ENCODE measurements around the gene CADPS2. TPM values are rescaled to one million over a fixed set of nuclear protein-coding genes. Genes with fewer than 3 reads are reported as not detected.

The CADPS2 gene
- total and polyA plus RNA-seq, 12 donors, result 14.6 to 103 (median 39.4) TPM

- DNase-seq, result no peak
- H3K27ac ChIP-seq, result no peak overlapping the region
- 83 to 95% (median 91%) methylated on average over 2 of the region's 2 CpGs for WGBS, 4 donors
- no peaks in the 10 kb centered on the region for H3K4me1 ChIP-seq (replicated peaks in 1 of 2)
- H3K9me3 ChIP-seq (replicated peaks in 1 of 3), result no peaks in the 10 kb centered on the region
- intact Hi-C loops (cut with DNase I), result no loop called here
- TF ChIP-seq POLR2A (IDR thresholded peaks at IDR 0.05) (no peak), CTCF (IDR thresholded peaks at IDR 0.05) (no peak)
- no peaks in the 10 kb centered on the region for H3K36me3 ChIP-seq (replicated peaks in 1 of 2)
- no peaks in the 10 kb centered on the region for H3K27me3 ChIP-seq
- no peak overlapping the region for H3K4me3 ChIP-seq
These were observed 227.4 kb downstream of the CADPS2 start for GRCh38 chr7:122658856-122659255.

DNA sequence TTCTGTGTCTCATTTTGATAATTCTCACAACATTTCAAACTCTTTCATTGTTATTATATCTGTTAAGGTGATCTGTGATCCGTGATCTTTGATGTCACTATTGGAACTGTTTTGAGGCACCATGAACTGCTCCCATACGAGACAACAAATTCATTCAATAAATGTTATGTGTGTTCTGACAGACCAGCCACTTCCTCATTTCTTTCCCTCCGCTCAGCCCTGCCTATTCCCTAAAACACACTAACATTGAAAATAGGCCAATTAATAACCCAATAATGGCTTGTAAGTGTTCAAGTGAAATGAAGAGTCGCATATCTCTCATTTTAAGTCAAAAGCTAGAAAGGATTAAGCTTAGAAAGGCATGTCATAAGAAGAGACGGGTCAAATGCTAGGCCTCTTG, 232.6 kb downstream of the CADPS2 start:
- Histone ChIP-seq H3K27ac (no peak overlapping the region), H3K27me3 (no peaks in the 10 kb centered on the region), H3K4me3 (no peak overlapping the region), H3K36me3 (replicated peaks in 1 of 2) (no peaks in the 10 kb centered on the region), H3K9me3 (replicated peaks in 1 of 3) (no peaks in the 10 kb centered on the region), H3K4me1 (replicated peaks in 1 of 2) (no peaks in the 10 kb centered on the region)
- DNase-seq, result no peak
- TF ChIP-seq CTCF (IDR thresholded peaks at IDR 0.05) (no peak), POLR2A (IDR thresholded peaks at IDR 0.05) (no peak)
- WGBS, 4 donors, result 90 to 94% (median 92%) methylated on average over 5 of the region's 5 CpGs
- intact Hi-C loops (cut with DNase I), result no loop called here

DNA sequence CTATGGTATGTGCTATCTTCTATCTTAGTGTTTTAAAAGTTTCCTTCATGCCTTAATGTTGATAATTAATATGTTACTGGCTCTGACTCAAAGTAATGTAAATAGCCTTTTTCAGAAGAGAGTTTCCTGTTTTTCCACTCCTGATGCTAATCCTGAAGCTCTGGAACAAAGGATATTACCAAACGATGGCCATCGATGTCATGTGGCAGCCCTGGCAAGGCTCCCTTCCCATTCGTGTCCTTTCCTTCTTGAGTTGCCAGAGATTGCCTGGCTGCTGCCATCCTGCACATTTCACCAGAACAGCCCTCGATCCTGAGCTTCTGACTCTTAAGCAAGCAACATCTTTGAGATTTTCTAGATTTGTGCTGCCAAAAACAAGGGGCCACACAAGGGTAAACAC, 233.4 kb downstream of the CADPS2 start:
- Histone ChIP-seq H3K36me3 (replicated peaks in 1 of 2) (no peaks in the 10 kb centered on the region), H3K9me3 (replicated peaks in 1 of 3) (no peaks in the 10 kb centered on the region), H3K27me3 (no peaks in the 10 kb centered on the region), H3K27ac (no peak overlapping the region), H3K4me3 (no peak overlapping the region), H3K4me1 (replicated peaks in 1 of 2) (no peaks in the 10 kb centered on the region)
- intact Hi-C loops (cut with DNase I), result no loop called here
- TF ChIP-seq CTCF (IDR thresholded peaks at IDR 0.05) (no peak), POLR2A (IDR thresholded peaks at IDR 0.05) (no peak)
- no peak for DNase-seq
- WGBS, 4 donors, result 69 to 79% (median 75%) methylated on average over 4 of the region's 4 CpGs

DNA sequence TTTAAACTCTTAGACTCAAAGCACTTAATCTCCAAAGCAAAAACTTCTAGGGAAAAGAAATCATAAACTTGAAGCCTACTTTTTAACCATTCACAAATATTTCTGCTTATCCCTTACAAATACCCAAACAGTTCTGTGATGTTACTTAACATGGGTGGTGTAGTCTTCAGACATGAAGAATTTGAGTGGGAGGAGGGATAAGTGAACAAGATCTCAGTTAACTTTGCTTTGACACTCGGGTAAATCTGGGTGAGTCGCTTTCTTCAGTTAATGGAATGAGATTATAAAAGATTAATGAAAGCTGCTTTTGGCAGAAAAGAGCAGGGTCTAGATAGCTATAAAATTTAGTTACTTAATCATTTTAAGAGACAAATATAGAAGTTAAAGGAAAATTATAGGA, 234.8 kb downstream of the CADPS2 start:
- intact Hi-C loops (cut with DNase I), result no loop called here
- Histone ChIP-seq H3K4me1 (replicated peaks in 1 of 2) (no peaks in the 10 kb centered on the region), H3K36me3 (replicated peaks in 1 of 2) (no peaks in the 10 kb centered on the region), H3K4me3 (no peak overlapping the region), H3K27me3 (no peaks in the 10 kb centered on the region), H3K9me3 (replicated peaks in 1 of 3) (no peaks in the 10 kb centered on the region), H3K27ac (no peak overlapping the region)
- no peak for TF ChIP-seq POLR2A (IDR thresholded peaks at IDR 0.05)
- TF ChIP-seq CTCF (IDR thresholded peaks at IDR 0.05), result no peak
- WGBS, 4 donors, result 57 to 77% (median 62%) methylated on average over 2 of the region's 2 CpGs
- DNase-seq, result no peak
